ENCODE results near the gene PSTPIP2. TPM values are rescaled to one million over a fixed set of nuclear protein-coding genes. Genes with fewer than 3 reads are reported as not detected.

PSTPIP2 gene
- total RNA-seq, 1 experiment from 2014 or later, result 3.0 TPM

GRCh38 chr18:46040033-46040746 lies 31.9 kb downstream of the PSTPIP2 start:
- DNase-seq (ENCODE audit: extremely low read depth, low read depth), result no peak

GRCh38 chr18:46037512-46038305 lies 34.4 kb downstream of the PSTPIP2 start:
- no peak for DNase-seq (ENCODE audit: extremely low read depth, low read depth)

- no peak for DNase-seq (ENCODE audit: extremely low read depth, low read depth)
Measured at GRCh38 chr18:46035696-46036680, 36.1 kb downstream of the PSTPIP2 start.

DNA sequence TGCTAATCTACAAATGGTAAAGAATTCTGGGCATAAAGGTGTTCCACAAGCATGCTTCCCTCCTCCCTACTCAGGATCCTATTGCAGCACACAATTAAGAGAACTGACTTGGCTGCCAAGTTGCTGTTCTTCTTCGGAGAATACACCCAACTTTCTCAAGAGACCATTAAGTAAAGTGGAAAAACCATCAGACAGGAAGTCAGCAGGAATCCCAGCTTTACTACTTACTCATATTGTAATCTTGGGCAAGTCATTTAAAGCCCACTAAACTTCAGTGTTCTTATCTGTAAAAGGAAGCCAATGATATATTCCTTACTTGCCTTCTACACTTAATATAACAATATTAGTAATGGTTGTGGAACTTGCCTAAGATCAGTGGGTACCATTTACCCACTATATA lies 37.8 kb downstream of the PSTPIP2 start:
- no peak for DNase-seq (ENCODE audit: extremely low read depth, low read depth)

DNA sequence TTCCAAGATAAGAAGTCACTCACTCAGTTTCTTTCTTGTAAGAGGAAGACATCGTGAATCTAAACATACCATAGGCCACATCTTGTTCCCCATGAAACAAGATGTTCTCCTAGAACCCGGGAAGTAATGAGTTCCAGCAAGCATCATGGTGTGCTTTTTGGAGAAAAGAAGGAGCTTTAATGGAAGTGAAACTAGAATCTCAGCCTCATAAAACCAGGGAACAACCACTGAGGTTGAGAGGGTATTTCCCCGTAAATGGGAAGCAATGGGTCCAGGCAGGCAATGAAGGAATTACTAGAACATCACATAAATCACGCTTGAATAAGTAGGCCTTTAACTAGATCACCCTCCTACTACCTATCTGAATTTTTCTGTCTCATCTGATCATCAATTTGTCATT lies 40.3 kb downstream of the PSTPIP2 start:
- DNase-seq (ENCODE audit: extremely low read depth, low read depth), result no peak

DNA sequence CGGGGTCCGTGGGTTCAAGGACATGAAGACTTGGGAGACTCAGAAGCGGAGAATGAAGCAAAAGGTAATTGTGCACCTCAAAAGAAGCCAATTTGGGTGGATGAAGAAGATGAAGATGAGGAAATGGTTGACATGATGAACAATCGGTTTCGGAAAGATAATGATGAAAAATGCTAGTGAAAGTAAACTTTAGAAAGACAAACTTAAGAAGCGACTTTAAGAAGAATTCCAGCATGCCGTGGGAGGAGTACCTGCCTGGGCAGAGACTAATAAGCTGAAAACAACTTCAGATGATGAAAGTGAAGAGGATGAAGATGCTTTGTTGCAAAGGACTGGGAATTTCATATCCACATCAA lies 43.5 kb downstream of the PSTPIP2 start:
- no peak for DNase-seq (ENCODE audit: extremely low read depth, low read depth)

GRCh38 chr18:46019936-46020335 lies 52.1 kb downstream of the PSTPIP2 start:
- no peak for DNase-seq (ENCODE audit: extremely low read depth, low read depth)

DNA sequence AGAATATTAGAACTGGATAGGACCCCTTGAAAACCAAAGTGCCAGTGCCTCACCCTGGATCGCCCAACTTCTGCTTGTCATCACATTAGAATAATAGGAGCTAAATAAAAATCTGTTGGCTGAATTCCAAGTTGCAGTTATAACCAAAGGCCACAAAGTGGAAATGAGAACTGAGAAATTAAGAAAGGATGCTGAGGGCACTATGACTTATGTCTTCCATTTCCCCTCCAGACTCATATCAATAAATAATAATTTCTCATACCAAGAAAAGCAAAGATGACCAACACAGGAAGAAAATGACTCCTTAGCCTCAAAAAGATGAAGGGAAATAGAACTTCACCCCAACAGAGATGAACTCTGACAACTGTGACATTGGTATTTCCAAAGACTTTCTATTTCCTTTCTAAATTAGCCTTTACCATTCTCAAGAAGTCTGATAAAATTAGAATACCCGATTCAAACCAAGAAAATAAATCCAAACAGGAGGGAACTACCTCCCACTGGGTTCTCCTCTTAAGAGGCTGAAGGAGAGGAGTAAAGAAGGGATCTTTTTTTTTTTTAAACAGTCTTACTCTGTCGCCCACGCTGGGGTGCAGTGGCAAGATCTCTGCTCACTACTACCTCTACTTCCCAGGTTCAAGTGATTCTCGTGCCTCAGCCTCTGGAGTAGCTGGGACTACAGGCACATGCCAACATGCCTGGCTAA lies 58.4 kb downstream of the PSTPIP2 start:
- DNase-seq (ENCODE audit: extremely low read depth, low read depth), result no peak

DNA sequence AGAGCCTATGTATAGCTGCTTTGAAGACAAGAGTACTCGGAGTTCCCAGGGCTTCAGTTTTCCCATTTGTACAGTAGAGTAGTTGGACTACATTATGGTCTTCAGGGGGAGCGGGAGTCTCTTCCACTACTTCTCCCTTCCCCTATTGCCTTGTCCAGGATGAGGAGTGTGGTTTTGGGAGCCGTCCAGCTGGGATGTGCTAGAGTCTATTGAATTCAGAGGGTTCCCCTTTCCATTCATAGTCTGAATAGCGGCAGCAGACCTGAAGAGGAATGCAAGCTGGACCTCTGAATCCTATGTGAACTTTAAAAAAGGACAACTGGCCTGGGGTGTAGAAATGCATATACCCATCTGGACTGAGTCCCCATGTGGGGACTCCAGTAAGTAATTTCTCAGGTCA lies 61.4 kb downstream of the PSTPIP2 start:
- DNase-seq (ENCODE audit: extremely low read depth, low read depth), result no peak

- DNase-seq (ENCODE audit: extremely low read depth, low read depth), result no peak
Measured at GRCh38 chr18:46010050-46010449, 62.0 kb downstream of the PSTPIP2 start.

DNA sequence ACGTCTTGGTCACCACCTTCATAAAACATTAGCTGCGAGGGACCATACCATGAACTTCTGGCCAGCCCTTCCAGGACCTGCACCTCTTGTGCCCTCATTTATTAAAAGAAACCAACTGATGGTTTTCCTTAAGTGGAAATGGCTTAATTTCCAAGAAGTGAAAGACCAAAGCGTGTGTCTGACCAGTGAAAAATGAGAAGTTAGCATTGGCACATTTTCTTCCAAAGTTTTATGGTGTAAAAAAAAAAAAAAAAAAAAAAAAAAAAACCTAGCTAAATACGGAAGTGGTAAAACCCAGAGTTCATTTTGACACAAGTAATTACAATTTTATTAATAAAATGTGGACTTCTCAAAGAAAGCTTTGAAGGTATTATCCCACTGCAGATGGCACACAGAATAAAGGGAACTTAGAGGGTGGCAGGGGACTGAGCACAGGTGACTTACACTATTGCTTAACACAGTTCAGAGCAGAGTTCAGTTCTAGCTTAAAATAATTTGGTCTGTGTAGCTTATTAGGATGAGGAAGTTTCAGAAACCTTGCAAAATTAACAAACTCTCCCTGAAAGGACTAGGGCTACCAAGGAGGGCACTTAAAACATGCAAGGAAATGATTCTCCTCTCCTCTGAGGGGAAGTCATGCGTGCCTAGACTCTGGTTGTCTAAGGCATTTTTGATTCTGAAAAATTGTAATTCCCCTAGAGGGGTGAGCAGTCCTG lies 62.8 kb downstream of the PSTPIP2 start:
- no peak for DNase-seq (ENCODE audit: extremely low read depth, low read depth)

- DNase-seq (ENCODE audit: extremely low read depth, low read depth), result no peak
Measured at GRCh38 chr18:46008531-46008930, 63.5 kb downstream of the PSTPIP2 start.

DNA sequence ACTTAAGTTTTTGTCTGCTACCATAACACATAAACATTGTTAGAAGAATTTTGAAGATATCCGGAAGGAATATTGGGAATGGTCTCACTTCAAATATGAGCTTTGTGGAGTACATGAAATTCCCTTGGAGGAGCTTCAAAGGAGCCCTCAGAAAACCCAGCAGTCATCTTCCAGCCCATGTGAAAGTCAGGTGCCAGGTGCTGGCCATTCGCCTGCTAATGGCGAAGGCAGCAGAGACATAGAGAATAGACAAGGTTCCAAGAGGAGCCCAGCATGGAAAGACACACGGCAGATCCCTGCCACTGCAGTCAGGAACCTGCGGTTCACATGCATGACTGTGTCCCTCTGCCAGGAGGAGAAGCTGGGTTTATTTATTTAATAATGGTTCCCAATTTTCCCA lies 64.9 kb downstream of the PSTPIP2 start:
- no peak for DNase-seq (ENCODE audit: extremely low read depth, low read depth)

- no peak for DNase-seq (ENCODE audit: extremely low read depth, low read depth)
Measured at GRCh38 chr18:46002934-46003333, 69.1 kb downstream of the PSTPIP2 start.

- DNase-seq (ENCODE audit: extremely low read depth, low read depth), result no peak
Measured at GRCh38 chr18:46001892-46002291, 70.2 kb downstream of the PSTPIP2 start.

DNA sequence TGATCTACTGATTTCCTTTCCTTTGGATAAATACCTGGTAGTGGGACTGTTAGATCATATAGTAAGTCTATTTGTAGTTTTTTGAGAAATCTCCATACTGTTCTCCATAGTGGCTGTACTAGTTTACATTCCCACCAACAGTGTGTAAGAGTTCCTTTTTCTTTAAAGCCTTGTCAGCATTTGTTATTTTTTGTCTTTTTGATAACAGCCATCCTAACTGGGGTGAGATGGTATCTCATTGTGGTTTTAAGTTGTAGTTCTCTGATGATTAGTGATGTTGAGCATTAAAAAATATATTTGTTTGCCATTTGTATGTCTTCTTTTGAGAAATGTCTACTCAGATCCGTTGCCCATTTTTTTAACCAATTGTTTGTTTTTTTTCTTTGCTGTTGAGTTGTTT lies 71.0 kb downstream of the PSTPIP2 start:
- no peak for DNase-seq (ENCODE audit: extremely low read depth, low read depth)

GRCh38 chr18:45999536-45999935 lies 72.5 kb downstream of the PSTPIP2 start:
- no peak for DNase-seq (ENCODE audit: extremely low read depth, low read depth)

GRCh38 chr18:45998244-45998643 lies 73.8 kb downstream of the PSTPIP2 start:
- no peak for DNase-seq (ENCODE audit: extremely low read depth, low read depth)

DNA sequence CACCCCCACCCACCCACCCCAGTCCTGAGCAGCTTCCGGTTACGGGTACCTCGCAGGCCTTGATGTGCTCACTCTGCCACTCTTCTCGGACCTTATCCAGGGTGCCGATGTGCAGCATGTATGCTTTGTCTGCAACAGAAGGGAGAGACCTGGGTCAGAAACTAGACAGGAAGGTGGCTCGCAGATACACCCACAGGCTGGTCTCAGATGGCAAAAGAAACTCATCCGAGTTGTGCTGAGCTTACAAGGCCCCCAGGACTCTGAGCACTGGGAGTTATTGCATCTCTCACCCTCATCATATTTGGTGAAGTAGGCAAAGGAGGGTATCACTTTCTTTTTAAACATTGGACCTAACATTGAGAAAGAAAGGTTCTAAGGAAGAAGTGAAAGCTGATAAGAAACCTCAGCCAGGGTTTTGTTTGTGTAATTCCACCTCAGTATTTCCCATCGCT lies 74.3 kb downstream of the PSTPIP2 start:
- DNase-seq (ENCODE audit: extremely low read depth, low read depth), result no peak

DNA sequence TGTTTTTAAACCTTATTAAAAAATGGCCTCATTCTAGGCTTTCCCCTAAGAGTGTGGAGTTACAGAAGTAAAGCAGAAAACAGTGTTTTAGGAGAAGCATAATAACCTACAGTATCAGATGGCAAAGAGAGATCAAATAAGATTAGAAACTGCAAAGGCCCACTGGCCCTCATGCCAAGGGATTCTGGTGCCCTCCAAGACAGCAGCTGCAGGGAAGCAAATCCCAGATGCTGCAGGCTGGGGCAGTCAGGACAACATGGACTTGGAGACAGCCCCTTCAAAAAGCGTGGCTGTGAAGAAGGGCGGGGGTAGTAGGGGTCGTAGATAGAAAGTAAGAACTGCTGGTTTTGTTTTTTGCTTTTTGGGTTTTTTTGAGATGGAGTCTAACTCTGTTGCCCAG lies 76.6 kb downstream of the PSTPIP2 start:
- no peak for DNase-seq (ENCODE audit: extremely low read depth, low read depth)
